ENCODE results near the gene UNC13B.
"Not testable (repeated sequence)": the region's sequence is repeated elsewhere in the genome, so short reads cannot be mapped to it uniquely, and the experiment has no call there.

Gene UNC13B

DNA sequence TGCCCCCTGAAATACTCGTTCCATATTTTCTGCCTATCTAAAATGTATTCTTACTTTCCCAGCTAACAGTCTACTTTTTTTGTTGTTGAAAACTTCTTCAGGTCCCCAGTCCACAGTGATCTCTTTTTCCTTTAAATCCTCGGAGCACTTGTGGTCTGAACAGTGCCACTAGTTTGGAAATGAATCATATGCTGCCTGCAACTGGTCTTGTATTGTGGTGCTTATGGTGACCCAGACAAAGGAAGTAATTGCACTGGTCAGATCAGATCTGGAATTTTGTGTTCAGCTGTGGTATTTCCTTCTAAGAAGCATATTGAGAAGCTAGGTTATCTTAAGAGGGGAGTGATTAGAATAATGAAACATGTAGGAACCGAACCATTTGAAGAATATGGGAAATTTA is 2.9 kb downstream of the UNC13B start:
- no peak for DNase-seq

DNA sequence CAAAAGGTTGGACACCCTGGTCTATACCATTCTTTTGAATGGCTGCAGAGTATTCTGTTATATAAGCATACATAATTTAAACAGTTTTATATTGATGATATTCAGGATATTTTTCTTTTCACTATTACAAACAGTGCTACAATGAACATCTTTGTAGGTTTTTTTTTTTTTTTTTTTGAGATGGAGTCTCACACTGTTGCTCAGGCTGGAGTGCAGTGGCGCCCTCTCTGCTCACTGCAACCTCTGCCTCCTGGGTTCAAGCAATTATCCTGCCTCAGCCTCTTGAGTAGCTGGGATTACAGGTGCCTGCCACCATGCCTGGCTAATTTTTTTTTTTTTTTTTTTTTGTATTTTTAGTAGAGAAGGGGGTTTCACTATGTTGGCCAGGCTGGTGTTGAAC is 5.6 kb downstream of the UNC13B start:
- DNase-seq = not testable (repeated sequence)

DNA sequence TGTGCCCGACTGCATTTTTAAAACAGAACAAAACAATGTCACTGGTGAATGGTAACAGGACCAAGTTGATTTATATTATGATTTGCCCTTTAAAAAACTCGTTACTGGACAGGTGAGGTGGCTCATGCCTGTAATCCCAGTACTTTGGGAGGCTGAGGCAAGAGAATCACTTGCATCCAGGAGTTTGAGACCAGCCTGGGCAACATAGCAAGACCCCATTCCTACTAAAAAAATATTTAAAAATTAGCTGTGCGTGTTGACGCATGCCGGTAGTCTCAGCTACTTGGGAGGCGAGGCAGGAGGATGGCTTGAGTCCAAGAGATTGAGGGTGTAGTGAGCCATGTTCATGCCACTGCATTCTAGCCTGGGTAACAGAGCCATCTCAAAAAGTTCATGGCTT is 7.2 kb downstream of the UNC13B start:
- DNase-seq = no peak

DNA sequence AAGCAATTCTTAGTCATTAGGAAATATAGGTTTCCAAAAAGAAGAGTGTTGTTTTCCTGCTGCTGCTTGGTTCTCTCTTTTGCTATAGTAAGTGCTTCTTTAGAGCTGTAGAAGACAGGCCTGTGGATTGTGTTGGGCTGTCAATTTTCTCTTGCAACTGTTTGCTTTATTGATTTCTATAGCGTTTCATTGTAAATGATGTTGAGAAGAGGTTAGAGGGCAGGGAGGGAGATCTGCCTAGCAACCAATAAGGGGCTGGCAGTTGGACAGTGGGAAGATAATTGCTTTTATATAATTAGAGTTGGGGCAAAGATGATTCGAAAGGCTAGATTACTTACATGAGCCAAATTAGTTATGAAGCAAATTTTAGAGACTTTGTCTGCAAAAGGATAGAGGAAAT is 11.1 kb downstream of the UNC13B start:
- DNase-seq = no peak

DNA sequence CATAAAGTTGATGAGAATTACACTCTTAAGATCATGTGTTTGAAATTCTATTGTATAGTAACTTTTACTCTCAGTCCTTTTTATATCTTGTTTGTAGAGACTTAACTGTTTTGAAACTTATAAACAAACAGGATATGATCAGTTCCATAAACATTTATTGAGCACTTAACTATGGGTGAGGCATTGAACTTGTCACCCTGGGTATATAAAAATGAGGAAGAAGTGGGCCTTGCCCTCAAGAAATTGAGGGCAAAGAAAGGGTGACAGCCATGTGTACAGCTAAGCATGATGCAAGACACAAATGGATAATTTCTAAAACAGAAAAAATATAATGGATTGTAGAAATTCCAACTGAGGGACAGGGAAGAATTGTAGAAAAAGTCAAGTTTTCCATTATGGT is 15.7 kb downstream of the UNC13B start:
- DNase-seq = no peak

DNA sequence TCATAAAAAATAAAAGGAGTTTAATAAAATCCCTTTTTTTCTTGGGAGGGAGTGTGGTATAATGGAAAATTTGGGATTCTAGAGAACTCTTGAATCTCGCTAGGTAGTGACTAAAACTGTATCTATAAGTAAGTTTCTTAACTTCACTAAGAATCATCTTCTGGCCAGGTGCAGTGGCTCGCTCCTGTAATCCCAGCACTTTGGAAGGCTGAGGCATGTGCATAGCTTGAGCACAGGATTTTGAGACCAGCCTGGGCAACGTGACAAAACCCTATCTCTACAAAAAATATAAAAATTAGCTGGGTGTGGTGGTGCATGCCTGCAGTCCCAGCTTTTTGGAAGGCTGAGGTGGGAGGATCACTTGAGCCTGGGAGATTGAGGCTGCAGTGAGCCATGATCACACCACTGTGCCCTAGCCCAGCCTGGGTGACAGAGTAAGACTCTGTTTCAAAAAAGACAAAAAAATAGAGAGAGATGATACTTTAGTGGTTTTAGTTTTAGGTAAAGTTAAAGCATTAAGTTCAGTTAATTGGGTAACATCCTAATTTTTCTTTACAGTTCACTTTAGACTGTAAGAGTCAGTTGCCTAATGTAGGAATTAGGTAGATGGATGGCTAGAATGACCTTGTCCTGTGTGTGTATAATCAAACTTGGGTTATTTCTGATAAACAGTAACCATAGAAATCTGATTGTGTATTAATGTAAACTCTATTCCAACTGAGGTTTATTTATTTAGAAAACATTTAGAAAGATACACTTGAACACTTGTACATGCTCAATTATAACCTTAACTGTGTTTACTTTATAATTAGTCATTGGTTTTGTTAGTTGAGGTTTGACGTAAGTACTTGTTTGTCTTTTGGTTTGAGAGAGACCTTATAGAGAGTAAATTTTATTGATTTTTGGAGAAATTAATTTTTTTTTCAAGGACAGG is 17.8 kb downstream of the UNC13B start:
- DNase-seq = no peak

DNA sequence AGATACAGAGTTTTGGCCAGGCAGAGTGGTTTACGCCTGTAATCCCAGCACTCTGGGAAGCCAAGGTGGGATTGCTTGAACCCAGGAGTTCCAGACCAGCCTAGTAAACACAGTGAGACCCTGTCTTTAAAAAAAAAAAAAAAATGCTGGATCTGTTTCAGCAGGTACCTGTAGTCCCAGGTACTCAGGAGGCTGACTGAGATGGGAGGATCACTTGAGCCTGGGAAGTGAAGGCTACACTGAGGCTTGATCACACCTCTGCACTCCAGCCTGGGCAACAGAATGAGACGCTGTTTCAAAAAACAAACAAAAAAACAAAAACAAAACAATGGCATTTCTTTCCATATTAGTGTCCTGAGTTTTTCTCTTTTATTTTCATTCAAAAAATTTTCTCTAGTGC is 19.0 kb downstream of the UNC13B start:
- no peak for DNase-seq

DNA sequence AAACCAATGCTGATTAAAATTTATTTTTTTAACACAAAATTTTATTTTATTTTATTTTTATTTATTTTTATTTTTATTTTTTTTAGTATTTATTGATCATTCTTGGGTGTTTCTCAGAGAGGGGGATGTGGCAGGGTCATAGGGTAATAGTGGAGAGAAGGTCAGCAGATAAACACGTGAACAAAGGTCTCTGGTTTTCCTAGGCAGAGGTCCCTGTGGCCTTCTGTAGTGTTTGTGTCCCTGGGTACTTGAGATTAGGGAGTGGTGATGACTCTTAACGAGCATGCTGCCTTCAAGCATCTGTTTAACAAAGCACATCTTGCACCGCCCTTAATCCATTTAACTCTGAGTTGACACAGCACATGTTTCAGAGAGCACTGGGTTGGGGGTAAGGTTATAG is 20.6 kb downstream of the UNC13B start:
- DNase-seq = not testable (repeated sequence)

DNA sequence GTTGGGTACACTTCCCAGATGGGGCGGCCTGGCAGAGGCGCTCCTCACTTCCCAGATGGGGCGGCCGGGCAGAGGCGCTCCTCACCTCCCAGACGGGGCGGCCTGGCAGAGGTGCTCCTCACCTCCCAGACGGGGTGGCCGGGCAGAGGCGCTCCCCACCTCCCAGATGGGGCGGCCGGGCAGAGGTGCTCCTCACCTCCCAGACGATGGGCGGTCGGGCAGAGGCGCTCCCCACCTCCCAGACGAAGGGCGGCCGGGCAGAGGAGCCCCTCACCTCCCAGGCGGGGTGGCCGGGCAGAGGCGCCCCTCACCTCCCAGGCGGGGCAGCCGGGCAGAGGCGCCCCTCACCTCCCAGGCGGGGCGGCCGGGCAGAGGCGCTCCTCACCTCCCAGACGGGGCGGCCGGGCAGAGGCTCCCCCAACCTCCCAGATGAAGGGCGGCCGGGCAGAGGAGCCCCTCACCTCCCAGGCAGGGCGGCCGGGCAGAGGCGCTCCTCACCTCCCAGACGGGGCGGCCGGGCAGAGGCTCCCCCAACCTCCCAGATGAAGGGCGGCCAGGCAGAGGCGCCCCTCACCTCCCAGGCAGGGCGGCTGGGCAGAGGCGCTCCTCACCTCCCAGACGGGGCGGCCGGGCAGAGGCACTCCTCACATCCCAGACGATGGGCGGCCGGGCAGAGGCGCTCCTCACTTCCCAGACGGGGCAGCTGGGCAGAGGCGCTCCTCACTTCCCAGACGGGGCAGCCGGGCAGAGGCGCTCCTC is 21.4 kb downstream of the UNC13B start:
- not testable (repeated sequence) for DNase-seq

DNA sequence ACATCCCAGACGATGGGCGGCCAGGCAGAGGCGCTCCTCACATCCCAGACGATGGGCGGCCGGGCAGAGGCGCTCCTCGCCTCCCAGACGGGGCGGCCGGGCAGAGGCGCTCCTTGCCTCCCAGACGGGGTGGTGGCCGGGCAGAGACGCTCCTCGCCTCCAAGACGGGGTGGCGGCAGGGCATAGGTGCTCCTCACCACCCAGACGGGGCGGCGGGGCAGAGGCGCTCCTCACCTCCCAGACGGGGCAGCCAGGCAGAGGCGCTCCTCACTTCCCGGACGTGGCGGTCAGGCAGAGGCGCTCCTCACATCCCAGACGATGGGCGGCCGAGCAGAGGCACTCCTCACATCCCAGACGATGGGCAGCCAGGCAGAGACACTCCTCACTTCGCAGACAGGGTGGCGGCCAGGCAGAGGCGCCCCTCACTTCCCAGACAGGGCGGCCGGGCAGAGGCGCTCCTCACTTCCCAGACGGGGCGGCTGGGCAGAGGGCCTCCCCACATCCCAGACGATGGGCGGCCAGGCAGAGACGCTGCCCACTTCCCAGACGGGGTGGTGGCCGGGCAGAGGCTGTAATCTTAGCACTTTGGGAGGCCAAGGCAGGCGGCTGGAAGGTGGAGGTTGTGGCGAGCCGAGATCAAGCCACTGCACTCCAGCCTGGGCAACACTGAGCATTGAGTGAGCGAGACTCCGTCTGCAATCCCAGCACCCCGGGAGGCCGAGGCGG is 22.1 kb downstream of the UNC13B start:
- DNase-seq = not testable (repeated sequence)

DNA sequence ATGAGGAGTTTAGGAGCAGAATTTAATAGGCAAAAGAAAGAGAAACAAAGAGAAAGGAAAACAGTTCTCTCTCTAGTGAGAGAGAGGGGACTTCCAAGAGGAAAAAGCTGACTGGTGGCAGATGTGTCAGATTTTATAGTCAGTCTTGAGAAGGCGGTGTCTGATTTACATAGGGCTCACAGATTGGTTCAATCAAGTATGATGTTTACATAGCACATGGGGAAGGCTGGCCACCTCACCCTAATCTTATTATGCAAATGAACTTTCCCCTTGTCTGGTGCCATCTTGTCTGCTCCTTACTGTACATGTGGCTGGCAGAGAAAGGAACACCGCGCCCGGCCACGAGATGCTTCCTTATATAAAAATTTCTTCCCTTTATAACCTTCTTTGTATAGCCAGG is 24.7 kb downstream of the UNC13B start:
- no peak for DNase-seq

DNA sequence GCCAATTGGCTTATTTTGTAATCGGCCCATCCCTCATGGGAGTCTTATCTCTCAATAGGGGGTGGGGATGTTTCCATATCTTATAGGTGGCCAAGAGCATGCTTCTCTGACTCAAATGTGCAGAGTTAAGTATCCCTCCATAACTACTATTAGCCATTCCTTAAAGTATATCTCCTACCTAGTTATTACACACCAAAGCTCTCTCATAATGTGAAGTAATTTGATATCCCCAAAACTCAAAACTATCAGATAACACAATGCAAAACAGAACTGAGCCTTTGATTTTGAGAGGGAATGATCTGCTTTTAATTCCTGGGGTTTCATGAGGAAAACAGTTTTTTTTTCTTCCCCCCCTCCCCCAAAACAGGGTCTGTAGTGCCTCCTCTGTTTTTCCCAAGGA is 28.4 kb downstream of the UNC13B start:
- no peak for DNase-seq

DNA sequence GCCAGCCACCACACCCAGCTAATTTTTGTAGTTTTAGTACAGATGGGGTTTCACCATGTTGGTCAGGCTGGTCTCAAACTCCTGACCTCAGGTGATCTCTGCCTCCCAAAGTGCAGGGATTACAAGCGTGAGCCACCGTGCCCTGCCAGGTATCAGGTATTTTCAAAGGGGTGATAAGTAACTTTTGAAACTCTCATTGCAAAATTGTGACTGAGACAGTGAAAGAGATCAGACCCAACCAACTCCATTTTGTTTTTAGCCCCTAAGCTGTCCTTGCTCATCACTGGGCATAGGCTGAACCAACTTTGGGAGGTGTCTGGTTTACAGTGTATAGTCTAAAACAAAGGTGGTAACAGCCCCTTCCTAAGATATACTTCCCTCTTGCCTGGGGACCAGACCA is 29.3 kb downstream of the UNC13B start:
- no peak for DNase-seq

DNA sequence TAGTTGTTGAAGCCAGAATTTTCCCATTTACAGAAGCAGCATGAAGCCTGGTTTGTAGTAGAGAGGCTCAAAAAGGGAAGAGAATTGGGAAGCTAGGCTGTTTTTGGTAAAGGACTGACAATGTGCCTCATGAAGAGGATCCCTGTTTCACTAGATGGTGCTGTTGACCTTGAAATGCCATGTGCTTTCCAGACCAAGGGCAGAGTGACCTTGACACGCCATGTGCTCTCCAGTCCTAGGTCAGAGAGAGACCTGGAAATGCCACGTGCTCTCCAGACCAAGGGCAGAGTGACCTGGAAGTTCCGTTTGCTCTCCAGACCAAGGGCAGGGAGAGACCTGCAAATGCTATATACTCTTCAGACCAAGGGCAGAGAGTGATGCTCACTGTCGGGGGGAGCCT is 32.0 kb downstream of the UNC13B start:
- DNase-seq = no peak

DNA sequence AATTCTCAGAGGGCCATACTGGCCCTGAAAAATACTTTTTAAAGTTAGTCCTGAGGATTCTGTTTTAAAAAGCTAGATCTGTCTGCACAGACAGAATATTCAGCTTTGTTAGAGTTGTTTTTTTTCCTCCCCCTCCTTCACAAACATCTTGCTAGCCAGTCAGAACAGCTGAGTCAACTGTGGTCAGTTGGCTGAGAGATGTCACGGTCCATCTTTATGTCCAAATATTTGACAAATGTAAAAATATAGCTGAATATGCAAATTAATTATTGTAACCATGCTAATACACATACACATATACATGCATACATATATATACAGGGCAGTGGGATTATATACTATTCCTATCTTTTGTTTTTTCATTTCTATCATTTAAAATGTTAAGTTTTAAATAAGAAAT is 33.9 kb downstream of the UNC13B start:
- DNase-seq = no peak

DNA sequence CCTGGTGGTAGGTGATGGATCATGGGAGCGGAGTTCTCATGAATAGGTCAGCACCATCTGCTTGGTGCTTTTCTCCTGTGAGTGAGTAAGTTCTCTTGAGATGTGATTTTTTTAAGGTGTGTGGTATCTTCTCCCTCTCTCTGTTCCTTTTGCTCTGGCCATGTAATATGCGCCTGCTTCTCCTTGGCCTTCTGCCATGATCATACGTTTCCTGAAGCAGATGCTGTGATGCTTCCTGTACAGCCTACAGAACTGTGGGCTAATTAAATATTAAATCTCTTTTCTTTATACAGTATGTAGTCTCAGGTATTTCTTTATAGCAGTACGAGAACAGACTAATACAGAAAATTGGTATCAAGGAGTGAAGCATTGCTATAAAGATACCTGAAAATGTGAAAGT is 36.4 kb downstream of the UNC13B start:
- DNase-seq = no peak

DNA sequence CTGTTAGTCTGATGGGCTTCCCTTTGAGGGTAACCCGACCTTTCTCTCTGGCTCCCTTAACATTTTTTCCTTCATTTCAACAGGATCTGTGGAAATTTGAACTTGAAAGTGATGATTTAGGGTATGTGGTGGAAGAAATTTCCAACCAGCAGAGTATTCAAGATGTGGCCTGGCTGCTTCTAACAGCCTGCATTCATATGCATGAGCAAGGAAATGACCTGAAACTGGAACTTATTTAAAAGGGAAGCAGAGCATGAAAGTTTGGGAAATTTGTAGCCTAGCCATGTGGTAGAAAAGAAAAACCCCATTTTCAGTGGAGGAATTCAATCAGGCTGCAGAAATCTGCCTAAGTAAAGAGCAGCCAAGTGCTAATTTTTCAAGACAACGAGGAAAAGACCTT is 41.7 kb downstream of the UNC13B start:
- DNase-seq = no peak

DNA sequence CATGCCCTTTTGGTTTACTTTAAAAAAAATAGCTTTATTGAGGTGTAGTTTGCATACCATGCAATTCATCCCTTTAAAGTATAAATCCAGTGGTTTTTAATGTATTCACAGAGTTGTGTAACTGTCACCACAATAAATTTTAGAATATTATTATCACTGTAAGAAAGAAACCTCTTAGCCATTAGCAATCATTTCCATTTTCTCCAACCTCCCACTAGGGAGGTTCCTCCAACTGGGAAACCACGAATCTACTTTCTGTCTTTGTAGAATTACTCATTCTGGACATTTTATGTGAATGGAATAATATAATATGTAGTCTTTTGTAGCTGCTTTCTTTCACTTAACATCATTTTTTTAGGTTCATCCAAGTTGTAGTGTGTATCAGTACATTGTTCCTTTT is 43.5 kb downstream of the UNC13B start:
- no peak for DNase-seq

DNA sequence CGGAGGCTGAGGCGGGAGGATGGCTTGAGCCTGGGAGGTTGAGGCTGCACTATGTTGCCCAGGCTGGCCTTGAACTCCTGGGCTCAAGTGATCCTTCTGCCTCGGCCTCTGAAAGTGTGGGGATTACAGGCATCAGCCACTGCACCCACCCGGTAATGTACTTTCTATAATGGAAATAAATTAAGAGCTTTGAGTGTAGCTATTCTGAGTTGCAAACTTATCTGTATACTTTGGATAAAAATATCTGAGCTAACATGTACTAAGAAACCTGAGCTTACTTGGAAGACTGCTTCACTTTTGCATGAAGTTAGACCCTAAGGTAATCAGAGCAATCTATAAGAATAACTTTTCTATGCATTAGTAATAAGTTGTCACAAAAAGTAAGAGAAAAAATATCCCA is 50.0 kb downstream of the UNC13B start:
- DNase-seq = no peak

DNA sequence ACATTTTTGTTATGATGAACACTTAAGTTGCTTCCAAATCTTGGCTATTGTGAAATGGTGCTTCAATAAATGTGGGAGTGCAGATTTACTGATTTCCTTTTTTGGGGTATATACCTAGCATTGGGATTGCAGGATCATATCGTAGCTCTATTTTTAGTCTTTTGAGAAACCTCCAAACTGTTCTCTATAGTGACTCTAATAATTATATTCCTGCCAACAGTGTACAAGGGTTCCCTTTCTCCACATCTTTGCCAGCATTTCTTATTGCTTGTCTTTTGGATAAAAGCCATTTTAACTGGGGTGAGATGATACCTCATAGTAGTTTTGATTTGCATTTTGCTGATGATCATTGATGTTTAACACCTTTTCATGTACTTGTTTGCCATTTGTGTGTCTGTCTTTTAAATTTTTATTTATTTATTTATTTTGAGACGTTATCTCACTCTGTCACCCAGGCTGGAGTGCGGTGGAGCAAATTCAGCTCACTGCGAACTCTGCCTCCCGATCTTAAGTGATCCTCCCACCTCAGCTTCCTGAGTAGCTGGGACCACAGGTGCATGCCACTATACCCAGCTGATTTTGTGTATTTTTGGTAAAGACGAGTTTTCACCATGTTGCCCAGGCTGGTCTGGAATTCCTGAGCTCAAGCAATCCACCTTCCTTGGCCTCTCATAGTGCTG is 59.0 kb downstream of the UNC13B start:
- DNase-seq = no peak

DNA sequence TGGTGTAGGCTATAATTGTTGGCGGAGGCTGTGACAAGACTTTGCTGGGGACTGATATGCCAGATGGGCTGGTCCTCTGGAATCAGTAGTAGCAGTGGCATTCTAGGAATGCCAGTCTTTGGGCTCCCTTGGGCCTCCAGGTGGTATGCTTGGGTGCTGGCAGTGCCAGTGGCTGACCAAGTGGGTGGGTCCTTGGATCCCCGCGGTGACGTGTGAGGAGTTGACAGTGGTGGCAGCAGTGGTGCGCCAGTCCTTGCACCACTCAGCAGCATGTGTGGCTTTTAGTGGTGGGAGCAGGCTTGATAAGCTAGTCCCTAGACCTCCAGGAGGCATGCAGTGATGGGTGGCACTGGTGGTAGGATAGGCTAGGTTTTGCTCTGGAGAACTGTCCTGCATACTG is 63.9 kb downstream of the UNC13B start:
- DNase-seq = no peak

DNA sequence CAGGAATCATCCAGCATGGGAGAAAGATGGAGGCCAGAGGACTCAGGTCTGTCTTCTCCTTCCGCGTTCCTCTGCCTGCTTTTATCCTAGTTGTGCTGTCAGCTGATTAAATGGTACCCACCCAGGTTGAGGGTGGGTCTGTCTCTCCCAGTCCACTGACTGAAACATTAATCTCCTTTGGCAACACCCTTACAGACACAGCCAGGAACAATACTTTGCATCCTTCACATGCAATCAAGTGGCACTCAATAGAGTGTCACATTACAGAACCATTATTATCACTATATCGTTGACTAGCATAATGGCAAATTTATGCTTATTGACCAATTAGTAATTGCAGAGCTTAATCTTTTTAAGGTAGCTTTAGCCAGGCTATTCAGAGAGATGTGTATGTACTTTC is 64.8 kb downstream of the UNC13B start:
- no peak for DNase-seq

DNA sequence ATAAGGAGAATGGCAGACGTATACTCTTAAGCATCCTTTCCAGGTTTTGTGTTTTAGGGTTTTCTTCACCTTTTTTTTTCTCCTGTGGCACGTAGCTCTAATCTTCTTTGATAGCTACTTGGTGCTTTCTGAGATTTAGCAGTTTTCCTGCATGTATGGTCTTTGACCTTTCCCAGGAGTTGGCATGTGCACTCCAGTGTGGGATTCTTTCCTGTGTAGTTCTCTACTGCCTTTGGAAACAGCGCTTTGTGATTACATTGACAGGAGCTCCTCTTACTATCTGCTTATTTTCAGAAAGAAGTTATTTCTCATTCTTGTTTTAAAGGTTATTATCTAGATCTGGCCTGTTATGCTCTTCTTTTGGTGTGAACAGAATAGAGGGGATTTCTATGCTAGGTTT is 65.5 kb downstream of the UNC13B start:
- DNase-seq = no peak
